ENCODE data around the gene DNPH1.

The DNPH1 gene

GRCh38 chr6:43243664-43244321 is 14.5 kb upstream of the DNPH1 start:
- DNase-seq (ENCODE audit: low read depth), result no peak

- no peak for DNase-seq (ENCODE audit: low read depth)
Measured at GRCh38 chr6:43242908-43243663, 13.8 kb upstream of the DNPH1 start, which contains the start of gene TTBK1. Gene TTBK1, plus strand, starts transcription at chr6:43243481. Its CDS starts 3,180 bp downstream, at chr6:43246661.

- no peak for DNase-seq (ENCODE audit: low read depth)
Measured at GRCh38 chr6:43241446-43241845, 12.2 kb upstream of the DNPH1 start.

- no peak for DNase-seq (ENCODE audit: low read depth)
Measured at GRCh38 chr6:43240950-43241349, 11.7 kb upstream of the DNPH1 start.

- no peak for DNase-seq (ENCODE audit: low read depth)
Measured at GRCh38 chr6:43239054-43239453, 9.8 kb upstream of the DNPH1 start.

GRCh38 chr6:43235841-43236240 is 6.6 kb upstream of the DNPH1 start:
- no peak for DNase-seq (ENCODE audit: low read depth)

- no peak for DNase-seq (ENCODE audit: low read depth)
Measured at GRCh38 chr6:43231735-43232450, 2.6 kb upstream of the DNPH1 start.

- DNase-seq (ENCODE audit: low read depth), result no peak
Measured at GRCh38 chr6:43231053-43231452, 1.8 kb upstream of the DNPH1 start.

GRCh38 chr6:43229803-43230620 is 731 bp upstream of the DNPH1 start:
- DNase-seq (ENCODE audit: low read depth), result no peak

- DNase-seq (ENCODE audit: low read depth), result no peak
Measured at GRCh38 chr6:43226192-43226851, 3.0 kb downstream of the DNPH1 start.

- DNase-seq (ENCODE audit: low read depth), result no peak
Measured at GRCh38 chr6:43223175-43223574, 6.1 kb downstream of the DNPH1 start.

GRCh38 chr6:43222418-43223059 is 6.7 kb downstream of the DNPH1 start:
- no peak for DNase-seq (ENCODE audit: low read depth)

- no peak for DNase-seq (ENCODE audit: low read depth)
Measured at GRCh38 chr6:43221046-43221972, 8.0 kb downstream of the DNPH1 start.

GRCh38 chr6:43220439-43220951 is 8.8 kb downstream of the DNPH1 start:
- no peak for DNase-seq (ENCODE audit: low read depth)

GRCh38 chr6:43219814-43220213 is 9.5 kb downstream of the DNPH1 start:
- no peak for DNase-seq (ENCODE audit: low read depth)

GRCh38 chr6:43219119-43219518 is 10.2 kb downstream of the DNPH1 start:
- DNase-seq (ENCODE audit: low read depth), result no peak

GRCh38 chr6:43217351-43217750 is 11.9 kb downstream of the DNPH1 start:
- no peak for DNase-seq (ENCODE audit: low read depth)

GRCh38 chr6:43216200-43216599 is 13.1 kb downstream of the DNPH1 start:
- no peak for DNase-seq (ENCODE audit: low read depth)

GRCh38 chr6:43215066-43215465 is 14.2 kb downstream of the DNPH1 start:
- DNase-seq (ENCODE audit: low read depth), result no peak

GRCh38 chr6:43213431-43213830 is 15.8 kb downstream of the DNPH1 start:
- DNase-seq (ENCODE audit: low read depth), result no peak

All from activated gamma-delta T cell treated with anti-CD3 and anti-CD28 coated beads, Interleukin-2, amount 50 U/mL, for 16 hours (primary cell).